G401 (cell line): ENCODE data around the gene HTRA1. TPM values are rescaled to one million over a fixed set of nuclear protein-coding genes. Genes with fewer than 3 reads are reported as not detected.

Experiments
- DNase-seq: peaks from one replicate; pipeline ENCODE4 v3.0.0-alpha.2; 2015; ENCODE audit warnings: low spot score
- in situ Hi-C: cut with HindIII; loops from 2 replicates; pipeline ENCODE4 v1.10.0; 2016; ENCODE audit warnings: low sequenced_read_pairs, mixed read lengths
- total RNA-seq: library from RNA; depleted of rRNA; stranded (reverse); fragments of >200 nt; shearing (Covaris generic); gene quantifications from 2 replicates; pipeline ENCODE4 v1.2.3, GENCODE V29; 2014; rRNA removed

The HTRA1 gene
- total RNA-seq, result 4.5 and 9.2 TPM in 2 replicates

DNA sequence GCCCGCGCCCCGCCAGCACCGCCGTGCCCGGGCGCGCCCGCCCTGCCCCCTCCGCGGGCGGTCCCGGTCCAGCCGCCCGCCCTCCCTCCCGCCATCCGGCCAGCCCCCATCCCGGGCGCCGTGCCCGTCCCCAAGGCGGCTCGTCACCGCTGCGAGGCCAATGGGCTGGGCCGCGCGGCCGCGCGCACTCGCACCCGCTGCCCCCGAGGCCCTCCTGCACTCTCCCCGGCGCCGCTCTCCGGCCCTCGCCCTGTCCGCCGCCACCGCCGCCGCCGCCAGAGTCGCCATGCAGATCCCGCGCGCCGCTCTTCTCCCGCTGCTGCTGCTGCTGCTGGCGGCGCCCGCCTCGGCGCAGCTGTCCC, at the start of gene HTRA1:
HTRA1 (plus strand) TSS at position 187 of the 362 bp plus-strand sequence; CDS start at position 287, 100 bp downstream.
- DNase-seq, result no peak
- in situ Hi-C loops, result no loop called here

DNA sequence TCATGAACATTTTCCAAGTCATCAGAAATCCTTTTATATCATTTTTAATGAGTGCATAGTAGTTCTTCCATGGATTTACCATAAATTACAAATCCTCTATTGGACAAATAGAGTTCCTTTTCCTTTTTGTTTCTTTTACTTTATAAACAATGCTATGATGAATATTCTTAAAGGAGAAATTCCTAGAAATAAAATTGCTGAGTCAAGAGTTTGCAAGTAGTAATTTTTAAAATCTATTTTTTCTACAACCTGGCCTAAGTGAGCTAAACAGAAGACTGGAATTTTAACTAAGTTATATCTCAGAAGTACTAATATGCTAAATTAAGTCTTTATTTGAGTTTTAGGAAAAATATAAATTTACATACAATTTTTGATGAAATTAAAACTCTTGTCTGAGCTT, 48.0 kb upstream of the HTRA1 start:
- DNase-seq, result no peak
- in situ Hi-C loops, result no loop called here

DNA sequence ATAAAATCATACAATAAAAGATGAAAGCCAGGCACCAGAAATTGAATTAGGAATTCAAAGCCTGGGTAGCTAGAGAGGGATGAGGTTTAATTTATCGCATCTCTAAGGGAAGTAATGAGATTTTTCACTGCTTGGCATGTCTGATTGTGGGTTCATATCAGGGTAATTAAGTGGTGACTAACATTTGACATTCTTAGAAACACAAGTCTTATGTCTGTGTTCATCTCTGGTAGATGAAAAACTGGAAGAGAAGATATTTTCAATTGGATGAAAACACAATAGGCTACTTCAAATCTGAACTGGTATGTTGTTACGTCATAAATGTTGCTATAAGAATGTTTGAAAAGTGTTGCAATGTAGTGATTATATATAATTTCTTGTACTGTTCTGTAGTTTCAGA, 43.7 kb upstream of the HTRA1 start:
- in situ Hi-C loops, result no loop called here
- no peak for DNase-seq

DNA sequence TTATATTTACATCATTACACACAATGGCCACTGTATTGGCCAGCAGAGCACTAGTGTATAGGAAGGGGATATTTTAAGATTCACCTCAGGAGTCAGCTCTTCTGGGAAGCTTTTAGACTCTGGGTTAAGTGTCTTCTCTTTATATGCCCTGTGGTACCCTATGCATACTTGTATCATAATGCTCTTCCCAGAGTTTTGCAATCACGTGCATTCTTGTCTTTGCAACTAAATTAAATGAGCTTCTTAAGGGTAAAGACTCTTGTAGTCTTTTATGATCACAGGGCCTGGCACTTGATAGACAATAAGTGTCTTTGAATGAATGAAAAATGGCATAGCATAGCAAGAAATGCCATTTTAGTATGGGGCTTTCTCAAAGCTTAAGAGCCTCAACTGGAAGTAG, 42.3 kb upstream of the HTRA1 start:
- in situ Hi-C loops, result no loop called here
- no peak for DNase-seq

DNA sequence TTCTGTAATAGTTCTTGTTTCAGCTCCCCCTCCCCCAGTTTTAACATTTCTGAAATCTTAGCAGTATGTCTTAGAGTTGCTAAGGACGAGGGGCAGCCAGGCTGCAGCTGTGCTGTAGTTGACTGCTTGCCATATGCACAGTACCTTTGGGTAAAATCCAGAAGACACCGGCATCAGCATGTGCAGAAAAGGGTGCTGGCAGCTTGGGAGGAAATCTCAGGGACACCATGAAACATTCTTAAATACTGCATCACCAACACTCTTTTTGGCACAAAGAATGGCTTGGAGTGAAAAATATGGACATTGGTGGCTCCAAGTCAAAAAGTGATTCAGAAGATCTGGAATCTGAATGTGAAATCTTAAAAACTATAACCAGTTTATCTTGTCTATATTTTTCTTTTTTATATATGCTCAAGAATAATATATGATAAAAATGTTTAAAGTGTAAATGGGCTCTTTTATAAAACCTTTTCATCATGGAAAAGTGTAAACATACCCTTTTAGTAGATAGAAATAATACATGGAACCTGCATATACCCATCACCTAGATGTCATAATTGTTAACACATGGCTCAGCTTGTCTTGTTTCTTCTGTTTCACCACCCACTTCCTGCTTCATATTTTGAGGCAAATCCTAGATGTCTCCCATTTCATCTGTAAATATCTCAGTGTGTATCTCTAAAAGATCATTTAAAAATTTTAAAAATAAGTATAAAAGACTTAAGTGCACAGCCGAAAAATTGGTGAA, 41.3 kb upstream of the HTRA1 start:
- in situ Hi-C loops, result no loop called here
- DNase-seq, result no peak

DNA sequence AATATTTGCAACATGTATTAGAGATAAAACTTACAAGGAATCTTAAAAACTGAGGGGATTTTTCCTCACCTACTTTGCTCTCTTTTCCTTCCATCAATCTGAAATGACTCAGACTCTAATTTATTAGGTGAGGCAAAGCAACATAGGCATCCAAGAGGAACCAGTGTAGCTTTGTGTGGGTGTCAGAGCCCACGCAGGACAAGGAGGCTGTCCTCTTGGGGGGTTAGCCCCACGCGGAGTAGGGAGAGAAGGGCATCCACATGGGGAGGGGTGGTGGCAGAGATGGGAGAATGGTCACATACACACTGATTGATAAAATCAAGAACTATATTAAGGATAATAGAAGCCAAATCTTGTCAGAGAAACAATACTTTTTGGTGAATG, 40.7 kb upstream of the HTRA1 start:
- no peak for DNase-seq
- in situ Hi-C loops, result no loop called here

DNA sequence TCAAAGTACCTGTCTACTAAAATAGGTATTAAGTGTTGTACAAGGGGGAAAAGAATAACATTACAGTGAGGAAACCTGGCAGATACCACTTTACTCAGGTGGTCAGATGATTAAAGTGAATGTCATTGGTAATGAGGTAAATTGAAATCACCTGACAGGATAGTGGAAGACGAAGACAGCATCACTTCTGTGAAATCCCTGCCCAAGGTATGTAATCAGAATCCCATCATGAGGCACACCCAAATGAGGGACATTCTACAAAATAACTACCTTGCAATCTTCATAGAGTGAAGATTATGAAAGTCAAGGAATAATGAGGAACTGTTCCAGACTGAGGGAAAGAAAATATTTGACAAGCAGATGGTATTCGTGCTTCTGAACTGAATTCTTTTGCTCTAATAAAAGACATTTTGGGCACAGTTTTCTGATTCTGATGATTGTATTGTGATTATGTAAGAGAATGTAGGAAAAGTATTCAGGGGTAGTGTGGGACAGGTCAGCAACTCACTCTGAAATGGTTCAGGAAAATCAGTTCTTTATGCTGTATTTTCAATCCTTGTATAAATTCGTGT, 40.2 kb upstream of the HTRA1 start:
- no peak for DNase-seq
- in situ Hi-C loops, result no loop called here

DNA sequence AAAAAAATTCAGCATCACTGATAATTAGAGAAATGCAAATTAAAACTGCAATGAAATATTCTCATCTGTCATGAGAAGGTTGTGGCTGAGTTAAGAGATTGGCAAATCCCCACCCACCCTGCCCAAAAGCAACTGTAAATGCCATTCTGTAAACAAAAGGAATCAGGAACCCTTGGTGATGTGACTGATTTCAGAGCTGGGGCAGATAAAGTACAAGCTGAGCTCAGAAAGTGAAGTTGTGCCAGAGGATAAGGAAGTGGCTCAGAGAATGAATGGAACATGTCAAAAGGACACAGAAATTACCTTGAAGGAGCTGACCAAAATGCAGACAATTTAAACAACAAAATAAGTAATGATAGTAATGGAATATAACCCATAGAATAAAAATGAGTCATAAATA, 39.6 kb upstream of the HTRA1 start:
- in situ Hi-C loops, result no loop called here
- DNase-seq, result no peak

DNA sequence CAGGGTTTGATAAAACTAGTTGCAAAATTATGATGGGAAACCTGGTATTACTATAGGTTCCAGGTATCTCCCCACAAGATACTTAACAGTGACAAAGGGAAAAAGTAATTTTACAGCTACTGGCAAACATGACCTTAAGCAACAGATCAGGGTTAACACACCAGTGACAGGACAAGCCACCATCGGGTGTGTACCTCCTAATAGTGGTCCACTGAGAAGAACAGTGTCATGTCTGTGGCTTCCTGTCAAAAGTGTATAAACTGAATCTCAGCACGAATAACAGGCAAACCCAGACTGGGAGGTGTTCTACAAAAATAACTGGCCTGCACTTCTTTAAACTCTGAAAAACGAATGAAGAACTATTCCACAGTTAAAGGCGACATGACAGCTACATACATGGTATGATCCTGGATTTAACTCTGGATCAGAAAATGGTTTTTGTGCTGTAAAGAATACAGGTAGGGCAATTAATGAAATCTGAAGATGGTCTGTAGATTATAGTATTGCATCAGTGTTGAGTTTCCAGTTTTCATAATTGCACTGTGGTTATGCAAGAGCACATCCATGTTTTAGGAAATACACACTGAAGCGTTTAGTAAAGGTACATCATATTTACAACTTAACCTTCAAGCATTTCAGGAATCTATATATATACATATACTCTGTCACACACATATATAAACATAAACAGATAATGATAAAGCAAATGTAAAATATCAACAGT, 38.9 kb upstream of the HTRA1 start:
- in situ Hi-C loops, result no loop called here
- DNase-seq, result no peak

DNA sequence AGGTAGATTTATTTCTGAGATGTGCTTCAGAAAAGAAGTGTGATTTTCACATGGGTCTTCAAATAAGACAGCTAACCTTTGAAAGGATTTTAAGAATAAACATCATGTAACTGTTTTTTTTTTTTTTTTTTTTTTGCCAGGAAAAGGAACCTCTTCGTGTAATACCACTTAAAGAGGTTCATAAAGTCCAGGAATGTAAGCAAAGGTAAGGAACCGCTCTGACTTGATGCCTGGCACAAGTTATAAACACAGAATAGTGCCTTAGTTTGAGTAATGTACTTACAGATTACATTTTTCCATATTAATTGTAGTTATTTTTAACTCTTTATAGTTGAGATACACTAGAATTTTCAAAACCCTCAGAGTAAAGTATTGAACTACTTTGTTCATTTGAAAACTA, 37.3 kb upstream of the HTRA1 start:
- no peak for DNase-seq
- in situ Hi-C loops, result no loop called here

DNA sequence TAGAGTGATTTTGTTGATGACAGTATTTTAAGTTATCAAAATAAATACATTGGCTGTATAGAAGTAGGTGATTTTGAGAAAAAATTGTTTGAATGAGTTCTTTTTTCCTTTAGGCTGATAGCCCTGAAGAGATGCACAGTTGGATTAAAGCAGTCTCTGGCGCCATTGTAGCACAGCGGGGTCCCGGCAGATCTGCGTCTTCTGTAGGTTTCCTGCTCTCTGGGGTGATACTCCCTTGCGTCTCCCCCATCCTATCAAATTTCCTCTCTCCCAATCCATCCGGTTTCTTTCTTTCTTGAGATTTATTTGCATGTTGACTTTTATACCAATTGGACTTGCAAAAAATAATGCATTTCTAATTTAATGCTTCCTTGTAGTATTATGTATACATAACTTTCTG, 34.5 kb upstream of the HTRA1 start:
- no peak for DNase-seq
- in situ Hi-C loops, result no loop called here

DNA sequence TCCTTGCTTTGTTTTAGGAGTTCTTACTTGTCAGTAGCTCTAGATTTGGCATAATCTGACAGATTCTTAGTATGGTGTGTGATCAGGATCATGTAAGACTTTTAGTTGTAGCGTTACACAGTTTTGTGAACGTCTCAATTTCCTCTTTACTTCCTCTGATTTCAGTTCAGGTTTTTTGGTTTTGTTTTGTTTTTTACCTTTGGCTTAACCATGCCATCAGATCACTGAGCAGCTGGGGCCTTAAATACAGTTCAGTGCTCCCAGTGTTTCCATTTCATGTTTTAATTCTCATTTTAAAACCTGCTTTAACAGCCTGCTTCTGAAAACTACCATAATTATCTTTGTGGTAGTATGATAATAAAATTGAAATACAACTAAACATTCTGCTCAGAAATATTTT, 34.1 kb upstream of the HTRA1 start:
- in situ Hi-C loops, result no loop called here
- no peak for DNase-seq

DNA sequence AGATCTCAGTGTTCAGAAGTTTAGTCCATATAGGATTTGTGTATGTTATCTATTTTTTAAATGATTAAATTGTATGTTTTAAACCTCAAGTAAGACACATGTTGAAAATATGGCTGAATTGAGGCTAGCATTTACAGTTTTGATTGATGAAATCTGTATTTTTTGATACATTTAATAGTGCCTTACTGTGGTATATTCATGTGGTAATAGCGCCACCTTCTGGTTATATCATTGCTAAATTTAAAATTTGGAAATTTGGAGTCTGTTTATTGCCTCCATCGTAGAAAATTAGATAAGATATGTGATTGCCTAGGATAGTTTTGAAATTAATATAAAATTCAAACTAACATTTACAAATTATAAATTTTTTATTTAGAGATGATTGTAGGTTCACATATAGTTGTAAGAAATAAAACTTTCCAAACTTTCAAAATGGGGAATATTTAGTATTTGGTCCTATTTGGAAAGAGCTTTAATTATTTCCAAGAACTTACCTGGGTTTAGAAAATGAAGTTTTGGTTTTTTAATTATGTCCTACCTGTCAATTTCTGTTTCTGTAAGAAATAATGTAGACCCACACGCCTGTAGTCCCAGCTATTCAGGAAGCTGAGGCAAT, 26.0 kb upstream of the HTRA1 start:
- DNase-seq, result peak; percentile 46
- in situ Hi-C loops, result no loop called here

DNA sequence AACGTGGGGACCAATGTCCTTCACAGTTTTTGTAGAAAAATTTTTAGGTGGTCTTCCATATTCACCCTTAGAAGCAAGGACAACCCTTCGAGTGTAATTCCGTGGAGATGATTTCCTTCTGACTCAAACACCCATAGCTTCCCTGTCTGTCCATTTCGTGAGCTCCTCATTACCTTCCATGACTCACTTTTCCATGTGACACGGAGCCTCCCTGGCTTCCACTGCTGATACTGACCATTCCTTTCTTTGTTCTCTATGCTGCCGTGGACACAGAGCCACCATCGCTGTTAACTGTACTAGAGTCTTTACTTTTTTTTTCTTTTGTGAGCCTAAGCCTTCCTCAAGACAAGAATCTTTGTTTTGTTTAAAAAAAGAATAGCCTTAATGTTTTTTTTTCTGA, 19.4 kb upstream of the HTRA1 start:
- DNase-seq, result no peak
- in situ Hi-C loops, result no loop called here

DNA sequence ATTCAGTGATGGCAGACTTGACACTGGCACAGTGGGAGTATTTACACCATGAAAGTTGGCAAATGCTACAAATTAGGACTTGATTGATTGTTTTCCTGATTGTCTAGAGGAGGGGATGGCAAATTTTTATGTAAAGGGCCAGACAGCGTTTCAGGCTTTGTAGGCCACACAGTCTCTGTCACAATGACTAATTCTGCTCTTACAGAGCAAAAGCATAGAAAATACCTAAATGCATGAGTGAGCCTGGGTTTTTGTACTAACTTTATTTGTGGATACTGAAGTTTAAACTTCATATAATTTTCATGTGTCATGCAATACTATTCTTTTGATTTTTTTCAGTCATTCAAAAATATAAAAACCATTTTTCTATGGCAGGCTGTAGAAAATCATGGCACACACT, 15.9 kb upstream of the HTRA1 start:
- in situ Hi-C loops, result no loop called here

DNA sequence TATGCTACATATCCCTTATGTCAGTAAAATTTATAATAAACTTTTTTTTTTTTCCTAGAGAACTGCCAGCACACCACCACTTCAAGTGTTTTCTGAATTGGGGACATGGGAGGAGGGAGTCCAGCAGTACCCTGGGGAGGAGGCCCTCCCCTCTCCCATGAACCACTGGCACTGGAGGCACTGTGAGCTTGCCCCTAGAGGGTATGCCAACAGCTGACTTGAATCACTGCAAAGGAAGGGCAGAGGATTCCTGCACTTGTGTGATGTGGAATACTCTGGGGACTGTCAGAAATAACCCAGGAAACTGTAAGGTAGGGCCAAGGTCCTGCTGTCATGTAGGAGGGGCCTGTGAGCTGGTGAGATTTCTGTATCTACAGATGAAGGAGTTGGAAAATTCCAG, 15.4 kb upstream of the HTRA1 start:
- in situ Hi-C loops, result no loop called here
- DNase-seq, result no peak

More for the DNA sequence above, 15.9 kb upstream of the HTRA1 start:
- DNase-seq, result no peak

DNA sequence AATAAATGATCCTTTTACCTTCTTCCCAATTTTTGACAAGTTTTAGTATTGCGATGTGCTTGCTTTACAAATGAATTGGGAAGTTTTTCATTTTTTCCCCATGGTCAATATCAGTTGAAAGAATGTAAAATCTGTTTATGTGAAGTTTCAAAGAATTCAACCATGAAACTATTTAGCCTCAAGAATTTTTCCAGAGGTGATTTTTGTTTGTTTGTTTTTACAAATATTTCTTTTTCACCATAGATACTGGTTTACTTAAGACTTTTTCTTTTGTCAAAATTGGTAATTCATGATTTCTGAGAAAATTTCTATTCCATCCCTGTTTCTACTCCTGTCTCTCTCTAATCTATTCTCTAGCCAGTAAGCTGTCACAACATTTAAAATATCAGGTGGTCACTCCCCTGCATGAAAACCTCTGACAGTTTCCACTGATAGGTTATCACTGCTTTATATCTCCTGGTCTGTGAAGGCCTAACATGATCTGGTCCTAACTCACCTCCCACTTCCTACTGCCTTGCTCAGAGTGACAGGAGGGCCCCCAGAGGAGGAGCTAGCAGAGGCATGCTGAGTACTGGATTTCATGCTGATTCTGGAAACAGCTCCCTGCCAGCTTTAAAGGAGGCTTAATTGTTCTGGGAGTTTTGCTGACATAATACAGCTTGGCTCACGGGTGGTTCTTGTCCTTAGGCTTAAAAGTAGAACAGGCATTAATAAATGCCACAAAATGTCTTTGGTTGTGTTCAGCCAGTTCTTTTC, 14.5 kb upstream of the HTRA1 start:
- DNase-seq, result no peak
- in situ Hi-C loops, result no loop called here

DNA sequence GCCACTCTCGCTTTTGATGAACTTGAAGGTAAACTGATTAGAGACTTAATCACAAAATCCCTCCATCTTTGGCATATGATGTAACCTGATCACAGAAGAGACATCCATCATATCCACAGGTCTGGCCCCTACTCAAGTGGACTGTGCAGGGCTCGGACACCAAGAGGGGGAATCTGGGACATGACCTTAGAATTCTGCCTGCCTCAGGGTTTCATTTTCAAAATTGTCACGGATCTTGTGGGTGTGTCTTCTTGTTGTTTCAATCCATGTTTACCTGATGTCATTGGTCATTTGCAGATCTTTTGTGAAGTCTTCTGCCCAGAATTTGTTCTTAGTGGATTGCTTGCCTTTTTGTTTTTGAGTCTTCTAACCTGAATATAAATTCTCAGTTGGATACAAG, 12.8 kb upstream of the HTRA1 start:
- in situ Hi-C loops, result no loop called here
- DNase-seq, result no peak

DNA sequence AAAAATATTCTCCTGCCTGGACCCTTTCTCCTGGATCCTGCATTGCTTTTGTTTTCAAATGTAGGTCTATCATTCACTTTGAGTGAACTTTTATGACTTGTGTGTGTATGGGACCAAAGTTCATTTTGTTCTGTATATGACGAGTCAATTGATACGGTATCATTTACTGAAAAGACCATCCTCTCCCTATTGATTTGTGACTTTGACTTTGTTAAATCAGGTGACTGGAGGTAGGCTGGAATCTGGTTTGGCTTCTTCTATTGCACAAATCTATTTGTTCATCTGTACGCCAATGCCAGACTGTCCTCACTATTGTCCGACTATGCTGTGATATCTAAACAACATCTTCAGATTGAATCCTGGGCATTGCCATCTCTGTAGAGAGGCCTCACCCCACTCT, 12.2 kb upstream of the HTRA1 start:
- in situ Hi-C loops, result no loop called here
- no peak for DNase-seq
